Lower leg skin (tissue), 3 donors: ENCODE data around the gene TRAK1.

Source experiments
- POLR2A ChIP-seq, 2 donors: fragments of 450-650 bp; IDR thresholded peaks; one replicate each; pipeline ENCODE4 v1.6.1; 2016 to 2017; ENCODE audit warnings: antibody characterized with exemption in 2 of 2, mild to moderate bottlenecking in 1 of 2, moderate library complexity in 1 of 2
- TF ChIP-seq, protein P1 (sequence below), 3 donors: fragments of 450-650 bp; IDR thresholded peaks; one replicate each; pipeline ENCODE4 v1.5.1; 2016; ENCODE audit warnings: antibody characterized with exemption in 3 of 3, mild to moderate bottlenecking in 3 of 3, moderate library complexity in 2 of 3

- TF ChIP-seq POLR2A (IDR thresholded peaks at IDR 0.05): no peak
- TF ChIP-seq, protein P1, sequence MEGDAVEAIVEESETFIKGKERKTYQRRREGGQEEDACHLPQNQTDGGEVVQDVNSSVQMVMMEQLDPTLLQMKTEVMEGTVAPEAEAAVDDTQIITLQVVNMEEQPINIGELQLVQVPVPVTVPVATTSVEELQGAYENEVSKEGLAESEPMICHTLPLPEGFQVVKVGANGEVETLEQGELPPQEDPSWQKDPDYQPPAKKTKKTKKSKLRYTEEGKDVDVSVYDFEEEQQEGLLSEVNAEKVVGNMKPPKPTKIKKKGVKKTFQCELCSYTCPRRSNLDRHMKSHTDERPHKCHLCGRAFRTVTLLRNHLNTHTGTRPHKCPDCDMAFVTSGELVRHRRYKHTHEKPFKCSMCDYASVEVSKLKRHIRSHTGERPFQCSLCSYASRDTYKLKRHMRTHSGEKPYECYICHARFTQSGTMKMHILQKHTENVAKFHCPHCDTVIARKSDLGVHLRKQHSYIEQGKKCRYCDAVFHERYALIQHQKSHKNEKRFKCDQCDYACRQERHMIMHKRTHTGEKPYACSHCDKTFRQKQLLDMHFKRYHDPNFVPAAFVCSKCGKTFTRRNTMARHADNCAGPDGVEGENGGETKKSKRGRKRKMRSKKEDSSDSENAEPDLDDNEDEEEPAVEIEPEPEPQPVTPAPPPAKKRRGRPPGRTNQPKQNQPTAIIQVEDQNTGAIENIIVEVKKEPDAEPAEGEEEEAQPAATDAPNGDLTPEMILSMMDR (IDR thresholded peaks at IDR 0.05): no peak
Observed at GRCh38 chr3:42177801-42178150, 86.6 kb downstream of the TRAK1 start.
